Ovary (tissue), 9 donors: ENCODE results near the gene SLC9A1. TPM values are rescaled to one million over a fixed set of nuclear protein-coding genes. Genes with fewer than 3 reads are reported as not detected.
A peak's percentile ranks its signal among the peaks of the same experiment; 100 is the strongest.

Experiments
- DNase-seq, 5 donors: peaks; one replicate each; pipeline ENCODE4 v3.0.0-alpha.2; 2019 to 2020
- H3K27ac ChIP-seq, 2 donors: fragments of 200-600 bp; one replicate each; pipeline versions ENCODE4 v1.5.1 to v1.8.0; 2019 to 2022
- H3K27me3 ChIP-seq: fragments of 200-600 bp; one replicate; pipeline ENCODE4 v1.8.0; 2022
- H3K36me3 ChIP-seq: fragments of 200-600 bp; sonication (generic); one replicate; pipeline ENCODE4 v1.5.1; 2019
- H3K4me1 ChIP-seq: one replicate; pipeline ENCODE4 v1.8.1; 2013; ENCODE audit warnings: mild to moderate bottlenecking, moderate library complexity; ENCODE audit not compliant: insufficient read depth
- H3K4me3 ChIP-seq: fragments of 200-600 bp; sonication (generic); one replicate; pipeline ENCODE4 v1.5.1; 2017
- H3K9me3 ChIP-seq, 2 donors: fragments of 200-600 bp in 1 of 2; sonication (generic) in 1 of 2; one replicate each; pipeline versions ENCODE4 v1.5.1 to v1.8.1; 2013 to 2019; ENCODE audit warnings: mild to moderate bottlenecking in 1 of 2, moderate library complexity in 1 of 2
- CTCF ChIP-seq, 3 donors: fragments of 450-650 bp in 2 of 3; fragments of 200-600 bp in 1 of 3; IDR thresholded peaks; one replicate each; pipeline versions ENCODE4 v1.5.1 to v1.8.0; 2016 to 2022; ENCODE audit warnings: antibody characterized with exemption in 3 of 3, mild to moderate bottlenecking in 1 of 3
- EP300 ChIP-seq: sonication (generic); formaldehyde crosslinking; IDR thresholded peaks from one replicate; pipeline ENCODE4 v1.6.1; 2017; ENCODE audit warnings: antibody characterized with exemption
- POLR2A ChIP-seq: fragments of 450-650 bp; IDR thresholded peaks from one replicate; pipeline ENCODE4 v1.6.1; 2017; ENCODE audit warnings: antibody characterized with exemption, mild to moderate bottlenecking, moderate library complexity
- WGBS, 3 donors: extraction: QIAGEN DNeasy Blood & Tissue Kit in 1 of 3; methylation state at CpG; one replicate each; pipeline versions ENCODE4 v1.1.5 to v1.1.7; 2013 to 2017; 5-methylcytosine and 5-hydroxymethylcytosine counted together
- intact Hi-C, 4 donors: fragments of 100-400 bp; cut with DNase I; formaldehyde crosslinking; loops; one replicate each; pipeline versions ENCODE4 v1.11.0 to v1.15.1; 2022 to 2023
- polyA plus RNA-seq, 2 donors: library from polyadenylated mRNA; stranded (reverse); fragments of 200-250 nt in 1 of 2; fragments of 350-450 nt in 1 of 2; fragmentation: Illumina TruSeq in 1 of 2; extraction: RNeasy Lipid Tissue Mini Kit (QIAGEN cat#74804) in 1 of 2; gene quantifications; one replicate each; pipeline ENCODE4 v1.2.3, GENCODE V29; 2013 to 2014
- total RNA-seq, 7 donors: library from RNA; depleted of rRNA in 2 of 7; stranded (reverse); fragments of >200 nt in 2 of 7; fragmentation: NEBNext Ultra II Directional in 3 of 7; extraction: Animal tissue kit (Norgen Biotek cat#: 25700) in 3 of 7; gene quantifications; one replicate each; pipeline versions ENCODE4 v1.1.0 to v1.2.4, GENCODE V29; 2016 to 2023
- donor health status: DM: no; HTN: no; CAD: no; lungs with moderate emphysema.
- donor health status: DM: no; HTN: no; CAD: no.
- donor health status: Bipolar disorder and iron deficiency.
- donor health status: DM: yes; HTN: yes; CAD: no.
- donor health status: DM: no; HTN: no; CAD: no.
- donor health status: DM: yes; HTN: yes; CAD: no.

Gene SLC9A1
- total and polyA plus RNA-seq, 9 donors, result 8.6 to 33.7 (median 14.8) TPM

- no peak for TF ChIP-seq CTCF (IDR thresholded peaks at IDR 0.05)
- TF ChIP-seq POLR2A, result no peak
- TF ChIP-seq EP300, result no peak
- no peaks in the 10 kb centered on the region for H3K27me3 ChIP-seq
- intact Hi-C loops, result loop anchor here in 2 of 4 donors (2.0 to 5.0 kb wide), 2 partner anchors 35 to 42 kb away; no protein-coding TSS in a partner anchor
- H3K27ac ChIP-seq, result peak overlapping the region; percentile 42 to 78
- peak overlapping the region; percentile 71 for H3K4me3 ChIP-seq
- no peaks in the 10 kb centered on the region for H3K36me3 ChIP-seq
- 75 to 84% (median 79%) methylated on average over 21 of the region's 21 CpGs for WGBS, 3 donors
- no peak for DNase-seq
- no peaks in the 10 kb centered on the region for H3K9me3 ChIP-seq
- H3K4me1 ChIP-seq, result peaks cover 16% of the 10 kb centered on the region
These were observed 982 bp downstream of the SLC9A1 start for GRCh38 chr1:27153927-27154358.

- intact Hi-C loops, result loop anchor here in 1 of 4 donors (5.0 kb wide), 1 partner anchor 41 kb away; no protein-coding TSS in a partner anchor
- Histone ChIP-seq H3K9me3 (no peaks in the 10 kb centered on the region), H3K27ac (peak overlapping the region in 1 of 2 donors; percentile 46), H3K4me3 (peak overlapping the region; percentile 8), H3K27me3 (no peaks in the 10 kb centered on the region), H3K4me1 (peaks cover 16% of the 10 kb centered on the region), H3K36me3 (no peaks in the 10 kb centered on the region)
- DNase-seq, result no peak
- TF ChIP-seq EP300 (no peak), CTCF (IDR thresholded peaks at IDR 0.05) (no peak), POLR2A (no peak)
- 41 to 55% (median 49%) methylated on average over 4 of the region's 4 CpGs for WGBS, 3 donors
These were observed 1.4 kb downstream of the SLC9A1 start for GRCh38 chr1:27153549-27153886.

- Histone ChIP-seq H3K4me3 (peak overlapping the region; percentile 8), H3K27ac (peak overlapping the region in 1 of 2 donors; percentile 46), H3K9me3 (no peaks in the 10 kb centered on the region), H3K27me3 (no peaks in the 10 kb centered on the region), H3K36me3 (no peaks in the 10 kb centered on the region), H3K4me1 (peaks cover 16% of the 10 kb centered on the region)
- 56 to 62% (median 58%) methylated on average over 2 of the region's 2 CpGs for WGBS, 3 donors
- TF ChIP-seq CTCF (IDR thresholded peaks at IDR 0.05), result no peak
- TF ChIP-seq EP300, result no peak
- no peak for TF ChIP-seq POLR2A
- intact Hi-C loops, result loop anchor here in 1 of 4 donors (5.0 kb wide), 1 partner anchor 41 kb away; no protein-coding TSS in a partner anchor
- peak in 1 of 5 donors; percentile 18 for DNase-seq
These were observed 1.9 kb downstream of the SLC9A1 start for GRCh38 chr1:27152829-27153548.

DNA sequence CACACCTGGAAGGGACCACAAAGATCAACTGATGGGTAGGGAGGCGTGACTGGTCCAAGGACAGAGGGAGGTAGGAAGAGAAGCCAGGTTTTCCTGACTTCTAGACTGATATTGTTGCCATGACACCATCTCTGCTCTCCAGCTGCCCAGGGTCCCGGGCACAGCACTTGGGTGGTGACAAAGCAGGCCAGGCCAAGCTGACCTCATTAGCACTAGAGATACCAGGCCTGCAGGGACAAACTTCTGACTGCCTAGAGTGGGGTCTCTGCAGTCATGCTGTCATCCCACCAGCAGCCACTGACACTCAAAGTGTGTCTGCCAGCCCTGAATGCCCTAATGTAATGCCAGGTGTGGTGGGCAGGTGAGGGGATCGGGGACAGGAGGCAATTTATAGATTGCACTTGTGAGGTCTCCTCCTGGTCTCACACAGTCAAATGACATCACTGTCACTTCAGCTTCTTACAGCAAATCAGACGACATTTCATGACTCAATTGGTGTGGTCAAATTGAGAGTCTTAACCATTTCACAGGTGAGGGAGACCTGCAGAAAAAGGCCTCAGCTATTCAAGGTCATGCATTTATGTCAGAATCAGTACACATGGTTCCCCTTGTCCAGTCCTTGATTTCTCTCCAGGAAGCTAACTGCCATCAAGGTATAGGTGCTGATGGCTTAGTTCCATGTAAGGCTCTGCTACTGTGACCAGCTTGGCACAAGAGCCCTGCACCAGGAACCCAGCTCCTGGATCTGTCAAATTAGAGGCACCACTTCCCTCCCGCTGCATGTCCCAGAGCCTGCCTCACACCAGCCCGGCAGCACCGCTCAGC, 2.7 kb downstream of the SLC9A1 start:
- no peaks in the 10 kb centered on the region for H3K36me3 ChIP-seq
- no peaks in the 10 kb centered on the region for H3K9me3 ChIP-seq
- no peak for TF ChIP-seq POLR2A
- no peak for TF ChIP-seq EP300
- no peak for TF ChIP-seq CTCF (IDR thresholded peaks at IDR 0.05)
- intact Hi-C loops, result loop anchor here in 1 of 4 donors (5.0 kb wide), 1 partner anchor 40 kb away; no protein-coding TSS in a partner anchor
- peak overlapping the region; percentile 8 for H3K4me3 ChIP-seq
- peak in 1 of 5 donors; percentile 36 for DNase-seq
- H3K27ac ChIP-seq, result no peak overlapping the region
- peaks cover 16% of the 10 kb centered on the region for H3K4me1 ChIP-seq
- 32 to 44% (median 37%) methylated on average over 7 of the region's 7 CpGs for WGBS, 3 donors
- H3K27me3 ChIP-seq, result no peaks in the 10 kb centered on the region
